HCT116 (cell line): ENCODE data around the gene MRPS23. TPM values are rescaled to one million over a fixed set of nuclear protein-coding genes. Genes with fewer than 3 reads are reported as not detected.

Experiments
- ATAC-seq: fragments of 200-7000 bp; cut with Tn5 transposase; 2 replicates; pipeline ENCODE4 v1.9.1; 2020; ENCODE audit warnings: mild to moderate bottlenecking, moderate library complexity
- BruUV-seq: library from RNA; stranded (reverse); fragments of 400-500 nt; replicated peaks from 2 replicates; lab custom pipeline; 2021; lab: Mats Ljungman, UMichigan
- CTCF ChIA-PET: fragments of 300-600 bp; sonication (Branson Sonifier 250); formaldehyde crosslinking; loops from one replicate; lab custom pipeline; 2021; ENCODE audit warnings: antibody characterized with exemption; lab: Charles Lee
- POLR2A ChIA-PET: fragments of 300-600, 350-600 bp; sonication (Branson Sonifier 250); formaldehyde crosslinking; loops from one replicate; lab custom pipeline; 2021; ENCODE audit warnings: antibody characterized with exemption; lab: Charles Lee
- RAD21 ChIA-PET, 2 experiments: fragments of 300-600 bp; sonication (Branson Sonifier 250); formaldehyde crosslinking; loops; one replicate each; lab custom pipeline; 2023; ENCODE audit warnings: low total read pairs in 2 of 2; ENCODE audit not compliant: uncharacterized antibody in 2 of 2, unreplicated experiment in 2 of 2, low non-redundant PET in 1 of 2; lab: Charles Lee
- DNase-seq: peaks from one replicate; pipeline ENCODE4 v3.0.0-alpha.2; 2010; ENCODE audit warnings: low read depth, low spot score
- H2AFZ ChIP-seq: fragments of 200-600 bp; shearing (Covaris generic), sonication (generic); 2 replicates; pipeline ENCODE4 v1.6.1; 2017; ENCODE audit warnings: low read depth, mixed run types, mixed read lengths, antibody characterized with exemption, low read length; ENCODE audit not compliant: poor library complexity, severe bottlenecking
- H3K27ac ChIP-seq: 2 replicates; pipeline ENCODE4 v1.5.1; 2012; ENCODE audit warnings: low read depth, low read length
- H3K27me3 ChIP-seq: fragments of 200-600 bp; sonication (generic); 2 replicates; pipeline ENCODE4 v1.6.1; 2016; ENCODE audit warnings: mixed run types, low read length, mixed read lengths; ENCODE audit not compliant: insufficient read depth
- H3K36me3 ChIP-seq, 2 experiments: fragments of 200-500 bp in 1 of 2; fragments of 200-600 bp in 1 of 2; sonication (Bioruptor generic) in 1 of 2; sonication (generic) in 1 of 2; 2 replicates each; pipeline versions ENCODE4 v1.5.1 to v1.6.1; 2014 to 2016; ENCODE audit warnings: low read length in 2 of 2, inconsistent platforms in 1 of 2, mixed read lengths in 1 of 2, mixed run types in 1 of 2; ENCODE audit not compliant: insufficient read depth in 2 of 2, control insufficient read depth in 1 of 2
- H3K4me1 ChIP-seq, 2 experiments: fragments of 200-600 bp in 1 of 2; sonication (generic) in 1 of 2; 2 replicates each; pipeline versions ENCODE4 v1.5.1 to v1.6.1; 2012 to 2017; ENCODE audit warnings: low read length in 2 of 2, inconsistent platforms in 1 of 2, mild to moderate bottlenecking in 1 of 2, mixed read lengths in 1 of 2, mixed run types in 1 of 2, moderate library complexity in 1 of 2; ENCODE audit not compliant: insufficient read depth in 2 of 2, control insufficient read depth in 1 of 2
- H3K4me2 ChIP-seq: fragments of 200-600 bp; sonication (generic); 2 replicates; pipeline ENCODE4 v1.6.1; 2017; ENCODE audit warnings: mixed run types, low read length, mixed read lengths
- H3K4me3 ChIP-seq, 2 experiments: fragments of 200-600 bp in 1 of 2; sonication (generic) in 1 of 2; replicated peaks in 1 of 2; 2 replicates each; pipeline ENCODE4 v1.5.1; 2011 to 2016; ENCODE audit warnings: low read length in 2 of 2, control low read depth in 1 of 2, low read depth in 1 of 2, mild to moderate bottlenecking in 1 of 2, mixed read lengths in 1 of 2, mixed run types in 1 of 2
- H3K79me2 ChIP-seq: fragments of 200-600 bp; sonication (generic); 2 replicates; pipeline ENCODE4 v1.6.1; 2017; ENCODE audit warnings: mild to moderate bottlenecking, mixed run types, low read length, moderate library complexity, mixed read lengths; ENCODE audit not compliant: insufficient read depth
- H3K9ac ChIP-seq: fragments of 200-600 bp; sonication (generic); 2 replicates; pipeline ENCODE4 v1.6.1; 2016; ENCODE audit warnings: low read length, mixed read lengths
- H3K9me2 ChIP-seq: fragments of 200-600 bp; sonication (generic), shearing (Covaris generic); 2 replicates; pipeline ENCODE4 v1.6.1; 2017; ENCODE audit warnings: mixed run types, mild to moderate bottlenecking, moderate library complexity; ENCODE audit not compliant: insufficient read depth
- H3K9me3 ChIP-seq, 2 experiments: fragments of 200-500 bp in 1 of 2; fragments of 200-600 bp in 1 of 2; sonication (Bioruptor generic) in 1 of 2; sonication (generic) in 1 of 2; 2 replicates each; pipeline ENCODE4 v1.6.1; 2014 to 2017; ENCODE audit warnings: low read length in 2 of 2, mixed read lengths in 2 of 2, inconsistent platforms in 1 of 2, low read depth in 1 of 2, mild to moderate bottlenecking in 1 of 2, mixed run types in 1 of 2, moderate library complexity in 1 of 2; ENCODE audit not compliant: control insufficient read depth in 1 of 2, insufficient read depth in 1 of 2
- H4K20me1 ChIP-seq: fragments of 200-600 bp; sonication (generic), shearing (Covaris generic); 2 replicates; pipeline ENCODE4 v1.6.1; 2017; ENCODE audit warnings: mixed run types, mild to moderate bottlenecking, moderate library complexity; ENCODE audit not compliant: insufficient read depth
- ATF3 ChIP-seq: IDR thresholded peaks from 2 replicates; pipeline ENCODE4 v1.6.1; 2012
- CBX3 ChIP-seq: IDR thresholded peaks from 2 replicates; pipeline ENCODE4 v1.6.1; 2012; ENCODE audit warnings: low read depth
- CTCF ChIP-seq, 3 experiments: fragments of 200-600 bp in 1 of 3; sonication (generic) in 1 of 3; IDR thresholded peaks in 2 of 3; conservative IDR thresholded peaks in 1 of 3; 2 replicates each; pipeline ENCODE4 v1.5.1; 2012 to 2017; ENCODE audit warnings: low read depth in 2 of 3, low read length in 2 of 3, antibody characterized with exemption in 1 of 3, borderline replicate concordance in 1 of 3, control low read depth in 1 of 3, mild to moderate bottlenecking in 1 of 3, mixed read lengths in 1 of 3, mixed run types in 1 of 3, moderate library complexity in 1 of 3; ENCODE audit not compliant: insufficient read depth in 1 of 3
- EGR1 ChIP-seq: IDR thresholded peaks from 2 replicates; pipeline ENCODE4 v1.6.1; 2012; ENCODE audit warnings: low read depth
- ELF1 ChIP-seq: IDR thresholded peaks from 2 replicates; pipeline ENCODE4 v1.6.1; 2012; ENCODE audit warnings: low read depth, borderline replicate concordance
- EZH2 ChIP-seq: fragments of 200-600 bp; sonication (generic); IDR thresholded peaks from 2 replicates; pipeline ENCODE4 v1.6.1; 2017; ENCODE audit warnings: antibody characterized with exemption, mixed run types
- EZH2phosphoT487 ChIP-seq: fragments of 200-600 bp; IDR thresholded peaks from 2 replicates; pipeline ENCODE4 v1.6.1; 2018; ENCODE audit warnings: antibody characterized with exemption, borderline replicate concordance
- FOSL1 ChIP-seq: IDR thresholded peaks from 2 replicates; pipeline ENCODE4 v1.6.1; 2012; ENCODE audit warnings: low read depth
- JUND ChIP-seq: IDR thresholded peaks from 2 replicates; pipeline ENCODE4 v1.6.1; 2012
- MAX ChIP-seq: IDR thresholded peaks from 2 replicates; pipeline ENCODE4 v1.6.1; 2012
- POLR2A ChIP-seq: IDR thresholded peaks from 2 replicates; pipeline ENCODE4 v1.7.0; 2011; ENCODE audit warnings: borderline replicate concordance; ENCODE audit not compliant: insufficient read depth, insufficient read length; ENCODE audit errors: extremely low read depth
- POLR2AphosphoS5 ChIP-seq: IDR thresholded peaks from 2 replicates; pipeline ENCODE4 v1.6.1; 2011; ENCODE audit warnings: mild to moderate bottlenecking, low read depth, low read length, moderate library complexity
- RAD21 ChIP-seq: IDR thresholded peaks from 2 replicates; pipeline ENCODE4 v1.6.1; 2012; ENCODE audit warnings: low read depth, mild to moderate bottlenecking
- SIN3A ChIP-seq: IDR thresholded peaks from 2 replicates; pipeline ENCODE4 v1.6.1; 2012; ENCODE audit warnings: low read depth
- SP1 ChIP-seq: IDR thresholded peaks from 2 replicates; pipeline ENCODE4 v1.6.1; 2012; ENCODE audit warnings: low read depth
- SRF ChIP-seq: IDR thresholded peaks from 2 replicates; pipeline ENCODE4 v1.6.1; 2012; ENCODE audit warnings: low read depth
- YY1 ChIP-seq: IDR thresholded peaks from 2 replicates; pipeline ENCODE4 v1.6.1; 2011; ENCODE audit warnings: low read length, low read depth, moderate library complexity, mild to moderate bottlenecking; ENCODE audit not compliant: insufficient replicate concordance; ENCODE audit errors: extremely low read depth
- ZBTB33 ChIP-seq: IDR thresholded peaks from 2 replicates; pipeline ENCODE4 v1.6.1; 2011; ENCODE audit warnings: mild to moderate bottlenecking, low read length, moderate library complexity; ENCODE audit not compliant: insufficient replicate concordance; ENCODE audit errors: extremely low read depth
- ZNF274 ChIP-seq: fragments of 200-500 bp; sonication (Bioruptor generic); IDR thresholded peaks from 2 replicates; pipeline ENCODE4 v1.6.1; 2014; ENCODE audit warnings: mild to moderate bottlenecking, low read depth, low read length, inconsistent platforms
- intact Hi-C: fragments of 100-400 bp; cut with micrococcal nuclease; formaldehyde crosslinking; loops from 2 replicates; pipeline ENCODE4 v1.10.0; 2022
- total RNA-seq: library from RNA; stranded (reverse); gene quantifications from one replicate; pipeline ENCODE4 v1.2.1, GENCODE V29; 2021; ENCODE audit not compliant: unreplicated experiment

Gene MRPS23
- total RNA-seq, 1 experiment from 2014 or later, result 109 TPM

- TF ChIP-seq POLR2A, result no peak
Observed at GRCh38 chr17:57873261-57874057, 23.6 kb upstream of the MRPS23 start (continued).

- H3K9ac ChIP-seq, result no peak overlapping the region
- DNase-seq (no peak), ATAC-seq (no peak)
- H3K79me2 ChIP-seq, result peaks cover 4% of the 10 kb centered on the region; the same call in 1 of the 2 replicates
- H3K4me1 ChIP-seq, result peaks cover 71 to 98% of the 10 kb centered on the region in 2 experiments
- no peak overlapping the region for H2AFZ ChIP-seq
- no peak overlapping the region for H3K4me2 ChIP-seq
- no peaks in the 10 kb centered on the region for H4K20me1 ChIP-seq
- no TSS peak for BruUV-seq
- peaks cover 2 to 38% of the 10 kb centered on the region in 2 experiments; a peak in 2 of 4 replicates for H3K36me3 ChIP-seq
- intact Hi-C loops, result no loop called here
- H3K9me2 ChIP-seq, result no peaks in the 10 kb centered on the region
- no peak overlapping the region for H3K27ac ChIP-seq
- RAD21 ChIA-PET, result no interaction called here
- no peaks in the 10 kb centered on the region for H3K9me3 ChIP-seq
- POLR2A ChIA-PET, result no interaction called here
- no peaks in the 10 kb centered on the region for H3K27me3 ChIP-seq
- no peak overlapping the region for H3K4me3 ChIP-seq
- CTCF ChIA-PET, result no interaction called here
- TF ChIP-seq MAX (no peak), ATF3 (no peak), CTCF (IDR thresholded peaks at IDR 0.05 in 2 of 3, conservative IDR thresholded peaks at IDR 0.05 in 1 of 3; ENCODE audit: borderline replicate concordance in 1 of 3, insufficient read depth in 1 of 3, low read depth in 2 of 3, low read length in 2 of 3) (no peak), EZH2phosphoT487 (no peak), ELF1 (no peak), EZH2 (no peak), SP1 (no peak), FOSL1 (no peak), ZNF274 (no peak), CBX3 (no peak), JUND (no peak), SRF (no peak), POLR2AphosphoS5 (no peak), RAD21 (no peak), EGR1 (no peak), SIN3A (no peak), YY1 (no peak), ZBTB33 (no peak)
Observed at GRCh38 chr17:57872536-57872935, 22.7 kb upstream of the MRPS23 start.
